ENCODE data around the gene RUVBL1. TPM values are rescaled to one million over a fixed set of nuclear protein-coding genes. Genes with fewer than 3 reads are reported as not detected.

RUVBL1 gene
- total RNA-seq, 1 donor from 2014 or later = 17.0 TPM

DNA sequence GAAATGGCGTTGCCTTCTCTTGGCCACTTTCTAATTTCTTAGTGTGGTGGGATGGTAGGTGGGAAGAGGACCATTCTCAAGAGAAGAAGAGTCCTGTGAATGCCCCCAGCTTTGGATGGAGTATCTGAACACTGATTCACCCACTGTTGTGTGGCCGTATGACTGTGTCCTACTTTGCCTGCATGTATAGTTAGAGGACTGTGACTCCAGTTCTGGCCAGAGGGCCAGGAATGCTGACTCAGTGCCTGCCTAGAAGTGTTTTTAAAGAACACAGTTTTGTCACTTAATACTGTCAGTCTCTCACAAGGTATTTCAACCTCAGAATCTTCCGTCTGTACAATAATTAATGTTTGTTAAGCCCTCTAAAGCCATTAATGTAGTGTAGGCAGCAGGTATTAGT lies 69.2 kb downstream of the RUVBL1 start:
- Histone ChIP-seq H3K4me1 (peaks cover 34% of the 10 kb centered on the region), H3K9me3 (no peaks in the 10 kb centered on the region), H3K27me3 (no peaks in the 10 kb centered on the region), H3K36me3 (peaks cover 43% of the 10 kb centered on the region), H3K27ac (no peak overlapping the region), H3K4me3 (peak overlapping the region; percentile 92)
- intact Hi-C loops (cut with DNase I) = no loop called here
- TF ChIP-seq, protein P1, sequence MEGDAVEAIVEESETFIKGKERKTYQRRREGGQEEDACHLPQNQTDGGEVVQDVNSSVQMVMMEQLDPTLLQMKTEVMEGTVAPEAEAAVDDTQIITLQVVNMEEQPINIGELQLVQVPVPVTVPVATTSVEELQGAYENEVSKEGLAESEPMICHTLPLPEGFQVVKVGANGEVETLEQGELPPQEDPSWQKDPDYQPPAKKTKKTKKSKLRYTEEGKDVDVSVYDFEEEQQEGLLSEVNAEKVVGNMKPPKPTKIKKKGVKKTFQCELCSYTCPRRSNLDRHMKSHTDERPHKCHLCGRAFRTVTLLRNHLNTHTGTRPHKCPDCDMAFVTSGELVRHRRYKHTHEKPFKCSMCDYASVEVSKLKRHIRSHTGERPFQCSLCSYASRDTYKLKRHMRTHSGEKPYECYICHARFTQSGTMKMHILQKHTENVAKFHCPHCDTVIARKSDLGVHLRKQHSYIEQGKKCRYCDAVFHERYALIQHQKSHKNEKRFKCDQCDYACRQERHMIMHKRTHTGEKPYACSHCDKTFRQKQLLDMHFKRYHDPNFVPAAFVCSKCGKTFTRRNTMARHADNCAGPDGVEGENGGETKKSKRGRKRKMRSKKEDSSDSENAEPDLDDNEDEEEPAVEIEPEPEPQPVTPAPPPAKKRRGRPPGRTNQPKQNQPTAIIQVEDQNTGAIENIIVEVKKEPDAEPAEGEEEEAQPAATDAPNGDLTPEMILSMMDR (IDR thresholded peaks at IDR 0.05) = no peak
- ATAC-seq (no peak), DNase-seq (no peak)

DNA sequence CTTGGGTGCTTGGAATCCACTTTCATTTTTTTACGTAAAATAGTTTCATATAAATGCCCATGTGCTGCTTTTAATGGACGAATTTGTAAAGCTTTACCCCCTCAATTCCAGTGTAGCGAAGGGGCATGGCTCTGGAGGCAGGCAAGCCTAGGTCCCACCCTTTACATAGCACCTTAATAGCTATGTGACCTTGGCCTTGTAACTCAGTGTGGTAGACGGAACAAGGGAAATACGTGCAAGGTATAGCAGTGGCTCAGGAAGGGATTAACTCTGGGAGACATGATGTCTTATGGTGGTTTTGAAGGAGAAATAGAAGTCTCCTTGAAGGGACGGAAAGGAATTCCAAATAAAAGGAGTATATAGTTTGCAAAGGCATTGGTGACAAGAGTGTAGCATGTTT lies 70.0 kb downstream of the RUVBL1 start:
- peak overlapping the region; percentile 96 for H3K27ac ChIP-seq

GRCh38 chr3:128052595-128053351 lies 70.8 kb downstream of the RUVBL1 start:
- peaks cover 27% of the 10 kb centered on the region for H3K36me3 ChIP-seq
- H3K4me1 ChIP-seq = peaks cover 34% of the 10 kb centered on the region
- peak overlapping the region; percentile 92 for H3K4me3 ChIP-seq
- no peaks in the 10 kb centered on the region for H3K27me3 ChIP-seq
- peak overlapping the region; percentile 96 for H3K27ac ChIP-seq
- ATAC-seq (no peak), DNase-seq (no peak)
- TF ChIP-seq, protein P1 (IDR thresholded peaks at IDR 0.05) = no peak
- H3K9me3 ChIP-seq = no peaks in the 10 kb centered on the region
- intact Hi-C loops (cut with DNase I) = no loop called here

More for the DNA sequence above, 70.0 kb downstream of the RUVBL1 start:
- TF ChIP-seq, protein P1 (IDR thresholded peaks at IDR 0.05) = no peak
- H3K9me3 ChIP-seq = no peaks in the 10 kb centered on the region
- peaks cover 34% of the 10 kb centered on the region for H3K4me1 ChIP-seq
- no peaks in the 10 kb centered on the region for H3K27me3 ChIP-seq
- DNase-seq = no peak
- peaks cover 35% of the 10 kb centered on the region for H3K36me3 ChIP-seq
- ATAC-seq = no peak
- intact Hi-C loops (cut with DNase I) = no loop called here
- peak overlapping the region; percentile 92 for H3K4me3 ChIP-seq

DNA sequence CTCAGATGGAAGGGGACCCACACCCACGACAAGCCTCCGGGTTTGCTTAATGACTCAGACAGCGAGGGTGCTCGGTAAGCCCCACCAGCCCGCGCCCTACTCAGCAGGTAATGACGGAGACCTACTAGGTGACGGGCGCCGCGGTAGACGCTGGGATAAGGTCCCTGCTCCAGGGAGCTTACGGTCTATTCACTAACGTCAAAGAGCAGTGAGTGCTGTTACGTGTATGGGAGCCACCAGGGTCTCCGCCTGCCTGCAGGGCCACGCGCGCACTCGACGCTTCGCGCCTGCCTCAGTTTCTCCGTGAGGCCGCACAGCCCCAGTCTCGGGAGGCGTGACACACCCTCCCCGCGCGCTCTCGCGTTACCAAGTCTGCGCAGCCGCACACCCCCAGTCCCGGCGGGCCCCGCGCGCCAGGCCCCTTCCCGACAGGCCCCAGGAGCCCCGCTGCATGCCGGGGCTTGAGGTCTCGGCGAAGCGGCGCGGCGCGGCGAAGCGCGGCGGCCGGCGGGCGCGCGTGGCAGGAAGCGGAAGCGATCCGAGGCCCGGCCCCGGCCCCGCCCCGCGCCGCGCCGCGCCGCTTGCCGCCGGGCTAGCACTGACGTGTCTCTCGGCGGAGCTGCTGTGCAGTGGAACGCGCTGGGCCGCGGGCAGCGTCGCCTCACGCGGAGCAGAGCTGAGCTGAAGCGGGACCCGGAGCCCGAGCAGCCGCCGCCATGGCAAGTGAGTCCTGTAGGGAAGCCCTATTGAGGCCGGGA lies 71.6 kb downstream of the RUVBL1 start, which contains the start of gene SEC61A1:
SEC61A1 (plus strand) TSS at position 601 of the 758 bp plus-strand sequence; CDS start at position 717, 116 bp downstream.
- ATAC-seq = peak; percentile 98
- Histone ChIP-seq H3K9me3 (no peaks in the 10 kb centered on the region), H3K27me3 (no peaks in the 10 kb centered on the region), H3K27ac (peak within 1 kb of the TSS; percentile 96), H3K4me3 (peak within 1 kb of the TSS; percentile 92), H3K36me3 (peaks cover 21% of the 10 kb centered on the region), H3K4me1 (peaks cover 34% of the 10 kb centered on the region)
- intact Hi-C loops (cut with DNase I) = no loop called here
- peak; percentile 98 for DNase-seq
- TF ChIP-seq, protein P1 (IDR thresholded peaks at IDR 0.05) = no peak

DNA sequence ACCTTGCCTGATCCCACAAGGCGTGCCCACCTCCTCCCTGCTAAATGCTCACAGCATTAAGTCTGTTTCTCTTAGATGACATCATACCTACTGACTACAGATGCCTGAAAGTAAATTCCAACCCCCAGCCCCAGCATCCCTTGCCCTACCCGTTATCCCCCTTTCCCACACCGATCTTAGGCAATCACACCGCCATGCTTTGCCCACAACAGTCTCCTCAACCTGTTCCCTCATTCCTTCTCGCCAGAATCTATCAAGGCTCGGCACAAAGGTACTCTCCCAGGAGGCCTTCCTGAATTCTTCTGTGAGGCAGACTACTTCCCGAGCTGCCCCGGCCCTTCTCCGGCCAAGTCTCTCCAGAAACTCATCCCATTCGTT lies 72.2 kb downstream of the RUVBL1 start:
- Histone ChIP-seq H3K4me3 (peak overlapping the region; percentile 92), H3K4me1 (peaks cover 34% of the 10 kb centered on the region), H3K9me3 (no peaks in the 10 kb centered on the region), H3K27ac (peak overlapping the region; percentile 89), H3K27me3 (no peaks in the 10 kb centered on the region), H3K36me3 (peaks cover 15% of the 10 kb centered on the region)
- DNase-seq (no peak), ATAC-seq (no peak)
- TF ChIP-seq, protein P1 (IDR thresholded peaks at IDR 0.05) = no peak
- intact Hi-C loops (cut with DNase I) = no loop called here

Measured in upper lobe of right lung (tissue), 1 donor.